Panc1 (cell line): ENCODE results near the gene CYSRT1. TPM values are rescaled to one million over a fixed set of nuclear protein-coding genes. Genes with fewer than 3 reads are reported as not detected.
"Not testable (repeated sequence)": the region's sequence is repeated elsewhere in the genome, so short reads cannot be mapped to it uniquely, and the experiment has no call there.

Experiments
- ATAC-seq: fragments of 200-7000 bp; cut with Tn5 transposase; 2 replicates; pipeline ENCODE4 v1.9.1; 2020; ENCODE audit warnings: mild to moderate bottlenecking, moderate library complexity
- BruUV-seq: library from RNA; stranded (reverse); fragments of 400-500 nt; replicated peaks from 2 replicates; lab custom pipeline; 2021; lab: Mats Ljungman, UMichigan
- CTCF ChIA-PET: fragments of 300-600 bp; sonication (Branson Sonifier 250); formaldehyde crosslinking; loops from one replicate; lab custom pipeline; 2022; ENCODE audit warnings: antibody characterized with exemption; lab: Charles Lee
- POLR2A ChIA-PET: fragments of 300-600 bp; sonication (Branson Sonifier 250); formaldehyde crosslinking; loops from one replicate; lab custom pipeline; 2022; ENCODE audit warnings: antibody characterized with exemption; lab: Charles Lee
- DNase-seq: peaks from one replicate; pipeline ENCODE4 v3.0.0-alpha.2; 2010; ENCODE audit warnings: low read depth, low spot score
- H3K27ac ChIP-seq: 2 replicates; pipeline ENCODE4 v1.5.1; 2011; ENCODE audit warnings: mild to moderate bottlenecking, low read length, inconsistent platforms
- H3K27me3 ChIP-seq: fragments of 200-500 bp; sonication (Bioruptor generic); 2 replicates; pipeline ENCODE4 v1.6.0; 2014; ENCODE audit warnings: low read length, inconsistent platforms; ENCODE audit not compliant: control insufficient read depth, insufficient read depth
- H3K36me3 ChIP-seq: fragments of 200-500 bp; sonication (Bioruptor generic); 2 replicates; pipeline ENCODE4 v1.5.1; 2014; ENCODE audit warnings: inconsistent platforms, mild to moderate bottlenecking, low read length, moderate library complexity; ENCODE audit not compliant: control insufficient read depth, insufficient read depth
- H3K4me1 ChIP-seq: 2 replicates; pipeline ENCODE4 v1.5.1; 2011; ENCODE audit warnings: inconsistent platforms, mild to moderate bottlenecking, low read length, moderate library complexity; ENCODE audit not compliant: control insufficient read depth, insufficient read depth
- H3K4me3 ChIP-seq, 2 experiments: 2 replicates each; pipeline ENCODE4 v1.5.1; 2011 to 2012; ENCODE audit warnings: low read depth in 2 of 2, low read length in 2 of 2, mild to moderate bottlenecking in 2 of 2, inconsistent platforms in 1 of 2, moderate library complexity in 1 of 2
- H3K9me3 ChIP-seq: fragments of 200-500 bp; sonication (Bioruptor generic); 2 replicates; pipeline ENCODE4 v1.5.1; 2014; ENCODE audit warnings: low read depth, mild to moderate bottlenecking, inconsistent platforms, low read length, moderate library complexity; ENCODE audit not compliant: control insufficient read depth, insufficient read depth
- CTCF ChIP-seq: fragments of 450-650 bp; IDR thresholded peaks from 2 replicates; pipeline ENCODE4 v1.5.1; 2017; ENCODE audit warnings: mild to moderate bottlenecking
- POLR2AphosphoS5 ChIP-seq: IDR thresholded peaks from 2 replicates; pipeline ENCODE4 v1.6.1; 2012; ENCODE audit warnings: mild to moderate bottlenecking, low read depth, low read length, moderate library complexity
- REST ChIP-seq, 2 experiments: IDR thresholded peaks; 2 replicates each; pipeline ENCODE4 v1.6.1; 2011 to 2012; ENCODE audit warnings: low read depth in 2 of 2, control low read depth in 1 of 2, low read length in 1 of 2, mild to moderate bottlenecking in 1 of 2, moderate library complexity in 1 of 2; ENCODE audit not compliant: insufficient read depth in 1 of 2
- SIN3A ChIP-seq: IDR thresholded peaks from 2 replicates; pipeline ENCODE4 v1.6.1; 2012; ENCODE audit warnings: low read depth, mild to moderate bottlenecking, low read length, moderate library complexity, borderline replicate concordance; ENCODE audit not compliant: insufficient read depth
- TCF7L2 ChIP-seq: IDR thresholded peaks from 2 replicates; pipeline ENCODE4 v1.6.1; 2011; ENCODE audit warnings: mild to moderate bottlenecking, low read depth, low read length, inconsistent platforms
- in situ Hi-C: cut with HindIII; loops from 2 replicates; pipeline ENCODE4 v1.10.0; 2016; ENCODE audit warnings: low sequenced_read_pairs, low pct_unique_long_range_greater_than_20kb
- intact Hi-C: fragments of 100-400 bp; cut with micrococcal nuclease; formaldehyde crosslinking; loops from one replicate; pipeline ENCODE4 v1.10.0; 2022; ENCODE audit not compliant: unreplicated experiment
- total RNA-seq: library from RNA; stranded (reverse); gene quantifications from one replicate; pipeline ENCODE4 v1.2.1, GENCODE V29; 2021; ENCODE audit not compliant: unreplicated experiment

The CYSRT1 gene
- total RNA-seq, 1 experiment from 2014 or later = 0.67 TPM

GRCh38 chr9:137262173-137262908 lies 37.4 kb downstream of the CYSRT1 start:
- H3K4me3 ChIP-seq, in situ Hi-C loops, H3K9me3 ChIP-seq, intact Hi-C loops, DNase-seq, ATAC-seq, H3K27ac ChIP-seq, H3K36me3 ChIP-seq, H3K27me3 ChIP-seq, BruUV-seq, H3K4me1 ChIP-seq: not testable (repeated sequence)
- CTCF ChIA-PET = interaction anchor here (1.0 kb wide), 1 partner anchor 26 kb away, joined by 3 read pairs; no protein-coding TSS in a partner anchor
- TF ChIP-seq CTCF = peak; percentile 76
- POLR2A ChIA-PET = interaction anchor here (0.8 kb wide), 1 partner anchor 22 kb away, joined by 3 read pairs; the partner anchor contains the start of gene TUBB4B

GRCh38 chr9:137262909-137263285 lies 37.9 kb downstream of the CYSRT1 start:
- TF ChIP-seq SIN3A (no peak), POLR2AphosphoS5 (no peak), TCF7L2 (no peak), REST (IDR thresholded peaks at IDR 0.05; ENCODE audit: insufficient read depth in 1 of 2, low read depth in 2 of 2, low read length in 1 of 2) (no peak), CTCF (no peak)
- no TSS peak for BruUV-seq
- Histone ChIP-seq H3K4me3 (no peak overlapping the region), H3K4me1 (no peaks in the 10 kb centered on the region), H3K36me3 (0 out of 2 replicates have a peak, but pooled peaks cover 3% of the 10 kb centered on the region), H3K9me3 (no peaks in the 10 kb centered on the region), H3K27me3 (no peaks in the 10 kb centered on the region), H3K27ac (no peak overlapping the region)
- ChIA-PET POLR2A (no interaction called here), CTCF (no interaction called here)
- in situ Hi-C loops (no loop called here), intact Hi-C loops (no loop called here)
- no peak for ATAC-seq
- DNase-seq = no peak
